HG02870 (cell line): ENCODE measurements around the gene PHB1.

Experiments
- ATAC-seq: cut with Tn5 transposase; IDR thresholded peaks from one replicate; pipeline ENCODE4 v1.9.1; 2021; ENCODE audit warnings: mild to moderate bottlenecking, moderate library complexity; ENCODE audit not compliant: unreplicated experiment

PHB1 gene

DNA sequence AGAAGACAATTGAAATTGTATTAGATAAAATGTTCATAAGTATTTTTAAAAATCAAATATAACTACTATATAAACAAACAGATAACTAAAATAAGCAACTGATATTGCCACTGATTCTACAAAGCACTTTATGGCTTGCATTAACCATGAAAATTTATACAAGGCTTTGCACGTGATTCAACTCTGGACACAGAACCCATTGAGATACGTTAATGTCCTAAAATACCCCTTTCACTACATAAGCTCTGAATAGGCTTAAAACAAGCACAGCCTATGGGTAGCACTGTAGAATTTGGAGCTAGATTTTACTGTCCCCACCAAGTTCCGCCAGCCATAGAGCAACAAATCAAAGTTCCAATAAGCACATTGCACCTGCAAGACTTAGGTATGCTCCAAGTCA is 57.2 kb downstream of the PHB1 start:
- no peak for ATAC-seq

- ATAC-seq = no peak
Observed at GRCh38 chr17:49356320-49356719, 58.4 kb downstream of the PHB1 start.
